GM21825 (cell line): ENCODE results near the gene AFG3L2.

Experiments used
- ATAC-seq: cut with Tn5 transposase; IDR thresholded peaks from one replicate; pipeline ENCODE4 v1.9.1; 2021; ENCODE audit warnings: mild to moderate bottlenecking, moderate library complexity; ENCODE audit not compliant: unreplicated experiment

AFG3L2 gene

DNA sequence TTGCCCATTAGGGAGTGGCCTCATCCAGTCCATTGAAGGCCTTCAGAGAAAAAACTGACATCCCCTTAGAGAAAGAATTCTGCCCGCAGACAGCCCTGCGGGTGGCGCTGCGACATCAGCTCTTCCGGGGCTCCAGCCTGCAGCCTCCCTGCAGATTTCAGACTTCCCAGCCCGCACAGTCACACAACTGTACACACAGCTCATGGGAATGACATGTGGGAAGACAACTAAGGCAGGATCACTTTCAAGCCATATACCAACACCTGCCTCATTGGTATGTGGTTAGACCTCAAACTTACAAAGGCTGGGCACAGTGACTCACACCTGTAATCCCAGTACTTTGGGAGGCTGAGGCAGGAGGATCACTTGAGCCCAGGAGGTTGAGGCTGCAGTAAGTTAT, 93.8 kb downstream of the AFG3L2 start:
- ATAC-seq: no peak

DNA sequence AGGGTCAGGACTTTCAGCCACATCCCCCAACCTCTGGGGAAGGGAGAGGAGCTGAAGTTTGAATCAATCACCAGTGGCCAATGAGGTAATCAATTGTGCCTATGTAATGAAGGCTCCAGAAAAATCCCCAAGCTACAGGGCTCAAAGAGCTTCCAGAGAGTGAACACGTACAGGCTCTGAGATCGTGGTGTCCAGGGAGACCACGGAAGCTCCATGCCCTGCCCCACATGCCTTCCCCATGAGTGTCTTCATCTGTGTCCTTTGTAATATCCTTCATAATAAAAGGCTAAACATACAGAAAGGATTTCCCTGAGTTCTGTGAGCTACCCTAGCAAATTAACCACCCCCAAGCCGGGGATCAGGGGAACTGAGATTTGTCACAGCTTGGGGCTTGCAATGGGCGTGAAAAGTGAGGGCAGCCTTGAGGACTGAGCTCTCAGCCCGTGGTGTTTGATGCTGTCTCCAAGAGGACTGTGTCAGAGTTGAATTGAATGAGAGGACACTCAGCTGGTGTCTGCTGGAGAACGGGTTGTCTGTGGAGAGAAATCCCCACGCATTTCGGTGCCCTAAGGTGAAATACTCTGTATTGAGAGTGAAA, 94.5 kb downstream of the AFG3L2 start:
- ATAC-seq: no peak

DNA sequence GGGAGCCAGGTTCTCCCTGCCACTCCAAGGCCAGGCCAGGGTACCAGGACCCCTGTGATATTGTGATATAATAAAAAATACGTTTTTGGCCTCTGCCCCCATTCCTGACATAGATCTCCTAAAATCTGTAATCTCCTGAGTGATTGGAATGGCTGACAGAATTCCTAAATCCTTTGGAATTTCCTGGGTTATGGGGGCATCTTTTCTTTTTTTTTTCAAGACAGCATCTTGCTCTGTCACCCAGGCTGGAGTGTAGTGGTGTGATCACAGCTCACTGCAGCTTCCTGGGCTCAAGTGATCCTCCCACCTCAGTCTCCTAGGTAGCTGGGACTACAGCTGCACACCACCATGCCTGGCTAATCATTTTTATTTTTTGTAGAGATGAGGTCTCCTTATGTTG, 95.2 kb downstream of the AFG3L2 start:
- no peak for ATAC-seq

DNA sequence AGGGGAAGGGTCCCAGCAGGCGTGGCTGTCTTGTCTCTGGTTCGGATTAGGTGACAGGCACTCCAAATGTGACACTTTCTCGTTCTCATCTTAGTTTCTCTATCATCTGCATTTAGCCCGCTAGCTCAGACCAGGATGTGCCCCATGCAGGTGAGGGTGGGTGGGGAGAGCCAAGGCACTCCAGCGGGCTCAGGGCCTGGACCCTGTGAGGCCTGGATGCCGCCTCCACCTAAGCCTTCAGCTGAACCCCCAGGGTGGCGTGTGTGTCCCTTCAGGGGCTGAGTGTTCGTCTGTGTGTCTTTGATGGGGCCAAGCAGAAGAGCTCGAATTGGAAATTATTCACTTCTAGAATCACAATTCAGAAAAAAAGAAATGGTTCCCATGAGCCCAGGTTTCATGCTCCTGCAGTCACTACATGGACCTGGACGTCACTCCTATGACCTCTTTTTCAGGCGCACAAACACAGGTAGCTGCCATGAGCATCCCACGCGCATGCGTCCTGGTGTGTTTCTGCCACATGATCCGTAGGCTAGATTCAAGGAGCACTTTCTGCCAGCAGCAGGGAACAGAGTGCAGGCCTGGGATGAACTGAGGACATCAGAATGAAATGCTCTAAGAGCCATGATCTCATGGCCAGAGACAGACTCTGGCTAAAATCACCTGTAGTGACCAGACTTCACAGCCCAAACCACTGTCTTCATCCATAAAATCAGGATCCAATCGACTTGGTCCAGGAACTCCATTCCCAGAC, 97.1 kb downstream of the AFG3L2 start:
- no peak for ATAC-seq
